ENCODE results near the gene PTPRR.

Gene PTPRR, protein sequence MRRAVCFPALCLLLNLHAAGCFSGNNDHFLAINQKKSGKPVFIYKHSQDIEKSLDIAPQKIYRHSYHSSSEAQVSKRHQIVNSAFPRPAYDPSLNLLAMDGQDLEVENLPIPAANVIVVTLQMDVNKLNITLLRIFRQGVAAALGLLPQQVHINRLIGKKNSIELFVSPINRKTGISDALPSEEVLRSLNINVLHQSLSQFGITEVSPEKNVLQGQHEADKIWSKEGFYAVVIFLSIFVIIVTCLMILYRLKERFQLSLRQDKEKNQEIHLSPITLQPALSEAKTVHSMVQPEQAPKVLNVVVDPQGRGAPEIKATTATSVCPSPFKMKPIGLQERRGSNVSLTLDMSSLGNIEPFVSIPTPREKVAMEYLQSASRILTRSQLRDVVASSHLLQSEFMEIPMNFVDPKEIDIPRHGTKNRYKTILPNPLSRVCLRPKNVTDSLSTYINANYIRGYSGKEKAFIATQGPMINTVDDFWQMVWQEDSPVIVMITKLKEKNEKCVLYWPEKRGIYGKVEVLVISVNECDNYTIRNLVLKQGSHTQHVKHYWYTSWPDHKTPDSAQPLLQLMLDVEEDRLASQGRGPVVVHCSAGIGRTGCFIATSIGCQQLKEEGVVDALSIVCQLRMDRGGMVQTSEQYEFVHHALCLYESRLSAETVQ

GRCh38 chr12:70920251-70920851, at the start of gene PTPRR:
Gene PTPRR (minus strand): TSS chr12:70920738. CDS start chr12:70920390, 348 bp downstream.
- DNase-seq (ENCODE audit: low read depth), result no peak
- no peak within 1 kb of the TSS for H3K4me3 ChIP-seq (ENCODE audit: low read depth, low read length)

GRCh38 chr12:70966996-70967790, 46.7 kb upstream of the PTPRR start:
- TF ChIP-seq POLR2A (IDR thresholded peaks at IDR 0.05; ENCODE audit: extremely low read depth, insufficient read length) (no peak), MAX (IDR thresholded peaks at IDR 0.05; ENCODE audit: low read depth, low read length) (no peak)
- TF ChIP-seq, protein P1, sequence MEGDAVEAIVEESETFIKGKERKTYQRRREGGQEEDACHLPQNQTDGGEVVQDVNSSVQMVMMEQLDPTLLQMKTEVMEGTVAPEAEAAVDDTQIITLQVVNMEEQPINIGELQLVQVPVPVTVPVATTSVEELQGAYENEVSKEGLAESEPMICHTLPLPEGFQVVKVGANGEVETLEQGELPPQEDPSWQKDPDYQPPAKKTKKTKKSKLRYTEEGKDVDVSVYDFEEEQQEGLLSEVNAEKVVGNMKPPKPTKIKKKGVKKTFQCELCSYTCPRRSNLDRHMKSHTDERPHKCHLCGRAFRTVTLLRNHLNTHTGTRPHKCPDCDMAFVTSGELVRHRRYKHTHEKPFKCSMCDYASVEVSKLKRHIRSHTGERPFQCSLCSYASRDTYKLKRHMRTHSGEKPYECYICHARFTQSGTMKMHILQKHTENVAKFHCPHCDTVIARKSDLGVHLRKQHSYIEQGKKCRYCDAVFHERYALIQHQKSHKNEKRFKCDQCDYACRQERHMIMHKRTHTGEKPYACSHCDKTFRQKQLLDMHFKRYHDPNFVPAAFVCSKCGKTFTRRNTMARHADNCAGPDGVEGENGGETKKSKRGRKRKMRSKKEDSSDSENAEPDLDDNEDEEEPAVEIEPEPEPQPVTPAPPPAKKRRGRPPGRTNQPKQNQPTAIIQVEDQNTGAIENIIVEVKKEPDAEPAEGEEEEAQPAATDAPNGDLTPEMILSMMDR (IDR thresholded peaks at IDR 0.05; ENCODE audit: low read depth, low read length), result no peak
- no peak overlapping the region for H3K4me3 ChIP-seq (ENCODE audit: low read depth, low read length)
- DNase-seq (ENCODE audit: low read depth), result no peak

More at GRCh38 chr12:70920251-70920851, at the start of gene PTPRR:
- TF ChIP-seq POLR2A (IDR thresholded peaks at IDR 0.05; ENCODE audit: extremely low read depth, insufficient read length) (no peak), MAX (IDR thresholded peaks at IDR 0.05; ENCODE audit: low read depth, low read length) (no peak), MYC (IDR thresholded peaks at IDR 0.05; ENCODE audit: low read depth, low read length) (no peak)

DNA sequence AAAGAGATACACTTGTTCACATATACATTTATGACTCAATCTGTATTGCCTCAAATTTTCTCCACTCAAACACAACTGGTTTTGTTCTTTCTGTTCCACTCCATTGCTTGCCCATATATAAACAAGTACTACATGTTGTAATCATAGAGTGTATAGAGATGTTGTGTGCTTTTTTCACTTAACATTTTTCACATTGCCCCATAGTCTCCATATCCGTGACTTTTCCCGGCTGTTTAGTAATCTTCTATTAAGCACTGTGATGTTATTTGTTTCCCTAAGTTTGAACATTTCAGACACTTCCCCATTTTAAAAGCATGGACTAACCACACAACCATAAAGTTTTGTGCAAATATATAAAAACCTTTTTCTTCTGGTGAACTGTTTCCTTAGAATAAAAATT, 45.5 kb upstream of the PTPRR start:
- DNase-seq (ENCODE audit: low read depth), result no peak
- no peak overlapping the region for H3K4me3 ChIP-seq (ENCODE audit: low read depth, low read length)
- TF ChIP-seq POLR2A (IDR thresholded peaks at IDR 0.05; ENCODE audit: extremely low read depth, insufficient read length), result no peak

DNA sequence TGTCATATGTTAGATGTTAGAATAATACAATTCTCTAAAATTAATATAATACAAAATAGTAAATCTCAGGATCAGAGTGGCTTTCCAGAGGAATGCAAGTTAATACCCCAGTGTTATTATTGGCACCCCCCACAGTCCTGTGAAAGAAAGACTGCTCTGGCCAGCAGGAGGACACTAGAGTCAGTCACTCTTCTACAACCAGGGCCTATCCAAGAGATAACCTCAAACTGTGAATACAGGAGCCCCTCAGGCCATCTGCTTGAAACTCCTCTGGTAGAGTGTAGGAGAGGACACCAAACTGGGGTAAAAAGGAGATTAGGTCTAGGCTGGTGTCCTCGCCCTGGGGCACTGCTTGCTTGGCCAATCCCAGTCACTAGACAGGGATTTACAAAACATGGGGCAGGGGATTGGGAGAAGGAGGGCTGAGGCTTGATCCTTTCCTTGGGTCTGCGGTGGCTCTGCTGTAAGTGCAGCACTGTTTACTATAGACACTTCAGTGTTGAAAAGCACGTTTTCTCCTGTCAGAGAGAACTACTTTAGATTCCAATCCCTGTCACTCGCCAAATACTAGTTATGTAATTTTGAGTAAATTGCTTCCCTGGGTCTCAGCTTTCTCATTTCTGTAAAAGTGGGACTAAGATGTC, 44.5 kb upstream of the PTPRR start:
- no peak overlapping the region for H3K4me3 ChIP-seq (ENCODE audit: low read depth, low read length)
- no peak for DNase-seq (ENCODE audit: low read depth)
- TF ChIP-seq, protein P1 (IDR thresholded peaks at IDR 0.05; ENCODE audit: low read depth, low read length), result no peak
- TF ChIP-seq MYC (IDR thresholded peaks at IDR 0.05; ENCODE audit: low read depth, low read length) (no peak), MAX (IDR thresholded peaks at IDR 0.05; ENCODE audit: low read depth, low read length) (no peak), POLR2A (IDR thresholded peaks at IDR 0.05; ENCODE audit: extremely low read depth, insufficient read length) (no peak)

- TF ChIP-seq MAX (IDR thresholded peaks at IDR 0.05; ENCODE audit: low read depth, low read length) (no peak), MYC (IDR thresholded peaks at IDR 0.05; ENCODE audit: low read depth, low read length) (no peak), POLR2A (IDR thresholded peaks at IDR 0.05; ENCODE audit: extremely low read depth, insufficient read length) (no peak)
- TF ChIP-seq, protein P1 (IDR thresholded peaks at IDR 0.05; ENCODE audit: low read depth, low read length), result no peak
- DNase-seq (ENCODE audit: low read depth), result no peak
- no peak overlapping the region for H3K4me3 ChIP-seq (ENCODE audit: low read depth, low read length)
These were observed 42.6 kb upstream of the PTPRR start for GRCh38 chr12:70963081-70963660.

DNA sequence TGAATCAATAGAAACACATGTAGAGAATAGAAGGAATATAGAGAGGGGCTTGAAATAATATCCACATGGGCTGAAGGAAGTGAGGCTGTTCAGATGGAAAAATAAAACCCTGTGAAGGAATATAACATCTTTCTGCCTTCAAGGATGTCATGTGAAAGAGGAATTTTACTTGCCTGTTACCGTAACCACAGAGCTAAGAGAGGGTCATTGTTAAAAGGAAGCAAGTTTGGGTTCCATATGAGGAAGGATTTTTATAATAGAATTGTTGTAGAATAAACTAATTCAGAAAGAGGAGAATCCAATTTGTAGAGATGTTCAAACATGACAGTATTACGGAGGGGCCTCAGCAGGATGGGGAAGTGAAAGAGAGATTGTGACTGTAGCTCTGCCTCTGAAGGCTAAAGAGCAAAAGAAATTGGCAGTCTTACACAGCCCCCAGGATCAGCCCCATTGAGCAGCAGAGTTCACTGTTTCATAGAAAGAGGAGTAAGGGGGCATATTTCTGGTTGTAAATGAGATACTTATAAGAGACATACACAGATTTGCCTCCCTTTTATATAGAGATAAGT, 41.8 kb upstream of the PTPRR start:
- DNase-seq (ENCODE audit: low read depth), result no peak
- no peak for TF ChIP-seq MAX (IDR thresholded peaks at IDR 0.05; ENCODE audit: low read depth, low read length)
- TF ChIP-seq MYC (IDR thresholded peaks at IDR 0.05; ENCODE audit: low read depth, low read length), result no peak
- no peak for TF ChIP-seq POLR2A (IDR thresholded peaks at IDR 0.05; ENCODE audit: extremely low read depth, insufficient read length)
- TF ChIP-seq, protein P1 (IDR thresholded peaks at IDR 0.05; ENCODE audit: low read depth, low read length), result no peak
- H3K4me3 ChIP-seq (ENCODE audit: low read depth, low read length), result no peak overlapping the region
